Measurements from ENCODE around the gene TBC1D2. TPM values are rescaled to one million over a fixed set of nuclear protein-coding genes. Genes with fewer than 3 reads are reported as not detected.

Gene TBC1D2
- polyA plus RNA-seq, 2 of the 4 experiments (the other 2 are of a cell fraction), result 3.3 to 7.3 TPM

- H3K4me2 ChIP-seq, result peak overlapping the region; percentile 32
- TF ChIP-seq JUN (IDR thresholded peaks at IDR 0.05), result peak in 1 of 2 experiments; percentile 37; a peak in 1 of 5 replicates
- peak; percentile 44; the same call in 1 of the 2 replicates for TF ChIP-seq NFE2L2 (conservative IDR thresholded peaks at IDR 0.05; ENCODE audit: low read length)
- TF ChIP-seq EP300 (IDR thresholded peaks at IDR 0.05), result peak; percentile 23 to 48; a peak in 2 of 5 replicates
- no peak; the same call in 1 of the 2 replicates for TF ChIP-seq FOSL2 (IDR thresholded peaks at IDR 0.05)
- peak; percentile 51 for TF ChIP-seq FOSL2 (CRISPR knock-in tag; IDR thresholded peaks at IDR 0.05)
- no peak for TF ChIP-seq GATA3 (IDR thresholded peaks at IDR 0.05; ENCODE audit: borderline replicate concordance)
- peak; percentile 72 to 73; a peak in 3 of 4 replicates for TF ChIP-seq CEBPB (IDR thresholded peaks at IDR 0.05)
- TF ChIP-seq USF2 (IDR thresholded peaks at IDR 0.05), result peak; percentile 43
- TF ChIP-seq JUNB (IDR thresholded peaks at IDR 0.05), result 0 out of 2 replicates have a peak, but pooled peaks have one; percentile 36
- TF ChIP-seq RARB (CRISPR knock-in tag; IDR thresholded peaks at IDR 0.05), result no peak
- TF ChIP-seq, protein P1, sequence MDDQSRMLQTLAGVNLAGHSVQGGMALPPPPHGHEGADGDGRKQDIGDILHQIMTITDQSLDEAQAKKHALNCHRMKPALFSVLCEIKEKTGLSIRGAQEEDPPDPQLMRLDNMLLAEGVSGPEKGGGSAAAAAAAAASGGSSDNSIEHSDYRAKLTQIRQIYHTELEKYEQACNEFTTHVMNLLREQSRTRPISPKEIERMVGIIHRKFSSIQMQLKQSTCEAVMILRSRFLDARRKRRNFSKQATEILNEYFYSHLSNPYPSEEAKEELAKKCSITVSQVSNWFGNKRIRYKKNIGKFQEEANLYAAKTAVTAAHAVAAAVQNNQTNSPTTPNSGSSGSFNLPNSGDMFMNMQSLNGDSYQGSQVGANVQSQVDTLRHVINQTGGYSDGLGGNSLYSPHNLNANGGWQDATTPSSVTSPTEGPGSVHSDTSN (IDR thresholded peaks at IDR 0.05), result no peak
- TF ChIP-seq MAX (IDR thresholded peaks at IDR 0.05), result peak; percentile 81
- TF ChIP-seq MAFK (IDR thresholded peaks at IDR 0.05; ENCODE audit: partially characterized antibody), result peak; percentile 79
- peak overlapping the region; percentile 68 to 86 for H3K27ac ChIP-seq
- no peak overlapping the region for H3K4me3 ChIP-seq
- CTCF ChIA-PET, result interaction anchor here (1.0 to 1.7 kb wide), 2 partner anchors 15 to 325 kb away, joined by 3 to 4 read pairs; no protein-coding TSS in a partner anchor
- ATAC-seq (peak; percentile 37 to 43; a peak in 4 of 6 replicates), FAIRE-seq (no peak), DNase-seq (ENCODE audit: low read depth in 1 of 2, low spot score in 1 of 2) (peak in 1 of 2 experiments; percentile 77)
- 63% methylated on average over 14 of the region's 16 CpGs for WGBS (ENCODE audit: missing lambda C conversion rate)
- H3K9me3 ChIP-seq, result no peaks in the 10 kb centered on the region
- peaks cover 77% of the 10 kb centered on the region for H3K4me1 ChIP-seq
- POLR2A ChIA-PET, result no interaction called here
Observed at GRCh38 chr9:98248737-98249474, 6.5 kb downstream of the TBC1D2 start.

GRCh38 chr9:98247831-98248657 is 7.4 kb downstream of the TBC1D2 start:
- TF ChIP-seq HOXB13 (CRISPR knock-in tag; IDR thresholded peaks at IDR 0.05; ENCODE audit: low read depth), result no peak
- no peak for TF ChIP-seq CHD2 (IDR thresholded peaks at IDR 0.05; ENCODE audit: low read length, partially characterized antibody)
- TF ChIP-seq, protein P2, sequence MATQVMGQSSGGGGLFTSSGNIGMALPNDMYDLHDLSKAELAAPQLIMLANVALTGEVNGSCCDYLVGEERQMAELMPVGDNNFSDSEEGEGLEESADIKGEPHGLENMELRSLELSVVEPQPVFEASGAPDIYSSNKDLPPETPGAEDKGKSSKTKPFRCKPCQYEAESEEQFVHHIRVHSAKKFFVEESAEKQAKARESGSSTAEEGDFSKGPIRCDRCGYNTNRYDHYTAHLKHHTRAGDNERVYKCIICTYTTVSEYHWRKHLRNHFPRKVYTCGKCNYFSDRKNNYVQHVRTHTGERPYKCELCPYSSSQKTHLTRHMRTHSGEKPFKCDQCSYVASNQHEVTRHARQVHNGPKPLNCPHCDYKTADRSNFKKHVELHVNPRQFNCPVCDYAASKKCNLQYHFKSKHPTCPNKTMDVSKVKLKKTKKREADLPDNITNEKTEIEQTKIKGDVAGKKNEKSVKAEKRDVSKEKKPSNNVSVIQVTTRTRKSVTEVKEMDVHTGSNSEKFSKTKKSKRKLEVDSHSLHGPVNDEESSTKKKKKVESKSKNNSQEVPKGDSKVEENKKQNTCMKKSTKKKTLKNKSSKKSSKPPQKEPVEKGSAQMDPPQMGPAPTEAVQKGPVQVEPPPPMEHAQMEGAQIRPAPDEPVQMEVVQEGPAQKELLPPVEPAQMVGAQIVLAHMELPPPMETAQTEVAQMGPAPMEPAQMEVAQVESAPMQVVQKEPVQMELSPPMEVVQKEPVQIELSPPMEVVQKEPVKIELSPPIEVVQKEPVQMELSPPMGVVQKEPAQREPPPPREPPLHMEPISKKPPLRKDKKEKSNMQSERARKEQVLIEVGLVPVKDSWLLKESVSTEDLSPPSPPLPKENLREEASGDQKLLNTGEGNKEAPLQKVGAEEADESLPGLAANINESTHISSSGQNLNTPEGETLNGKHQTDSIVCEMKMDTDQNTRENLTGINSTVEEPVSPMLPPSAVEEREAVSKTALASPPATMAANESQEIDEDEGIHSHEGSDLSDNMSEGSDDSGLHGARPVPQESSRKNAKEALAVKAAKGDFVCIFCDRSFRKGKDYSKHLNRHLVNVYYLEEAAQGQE (IDR thresholded peaks at IDR 0.05), result no peak
- TF ChIP-seq SMC3 (IDR thresholded peaks at IDR 0.05), result no peak
- TF ChIP-seq POLR2AphosphoS2 (conservative IDR thresholded peaks at IDR 0.05; ENCODE audit: low read length), result no peak
- TF ChIP-seq CHD4 (IDR thresholded peaks at IDR 0.05; ENCODE audit: borderline replicate concordance), result no peak
- no peak for TF ChIP-seq FOSB (CRISPR knock-in tag; IDR thresholded peaks at IDR 0.05)
- no peak for TF ChIP-seq ZSCAN20 (CRISPR knock-in tag; IDR thresholded peaks at IDR 0.05)
- no peak for TF ChIP-seq E2F6 (IDR thresholded peaks at IDR 0.05; ENCODE audit: borderline replicate concordance, low read depth)
- no peak for TF ChIP-seq EHF (CRISPR knock-in tag; IDR thresholded peaks at IDR 0.05)
- TF ChIP-seq ZFP36 (IDR thresholded peaks at IDR 0.05; ENCODE audit: borderline replicate concordance, partially characterized antibody), result no peak
- no peak for TF ChIP-seq HEYL (CRISPR knock-in tag; IDR thresholded peaks at IDR 0.05)
- no peak for TF ChIP-seq JUNB (IDR thresholded peaks at IDR 0.05)
- TF ChIP-seq HES2 (IDR thresholded peaks at IDR 0.05), result no peak
- no peak for TF ChIP-seq RNF2 (IDR thresholded peaks at IDR 0.05; ENCODE audit: borderline replicate concordance, low read depth)
- Histone ChIP-seq H3K4me3 (no peak overlapping the region), H3K27ac (peak overlapping the region; percentile 68 to 86), H3K4me2 (peak overlapping the region; percentile 32), H3K4me1 (peaks cover 74% of the 10 kb centered on the region), H3K9me3 (no peaks in the 10 kb centered on the region)
- FAIRE-seq (no peak), DNase-seq (ENCODE audit: low read depth in 1 of 2, low spot score in 1 of 2) (no peak), ATAC-seq (no peak)
- POLR2A ChIA-PET, result no interaction called here
- CTCF ChIA-PET, result interaction anchor here (1.0 to 2.1 kb wide), 5 partner anchors 13 to 324 kb away, joined by 3 to 7 read pairs (median 3); no protein-coding TSS in a partner anchor
- WGBS (ENCODE audit: missing lambda C conversion rate), result 79% methylated on average over 8 of the region's 8 CpGs

Data from A549 (cell line).